Muscle of leg (tissue), 11 donors: Measurements from ENCODE around the gene BTBD2. TPM values are rescaled to one million over a fixed set of nuclear protein-coding genes. Genes with fewer than 3 reads are reported as not detected.

ENCODE experiments used
- DNase-seq: peaks from one replicate; pipeline ENCODE4 v3.0.0; 2013
- H3K27ac ChIP-seq: one replicate; pipeline ENCODE4 v1.5.1; 2013; ENCODE audit warnings: mild to moderate bottlenecking, low read length, control low read depth
- H3K27me3 ChIP-seq: one replicate; pipeline ENCODE4 v1.6.1; 2013; ENCODE audit warnings: low read length; ENCODE audit not compliant: control insufficient read depth, insufficient read depth
- H3K36me3 ChIP-seq: one replicate; pipeline ENCODE4 v1.6.1; 2013; ENCODE audit warnings: low read length; ENCODE audit not compliant: control insufficient read depth, insufficient read depth
- H3K4me1 ChIP-seq: one replicate; pipeline ENCODE4 v1.6.1; 2013; ENCODE audit warnings: low read length; ENCODE audit not compliant: control insufficient read depth, insufficient read depth
- H3K4me3 ChIP-seq: one replicate; pipeline ENCODE4 v1.5.1; 2013; ENCODE audit warnings: low read length, control low read depth
- H3K9me3 ChIP-seq: replicated peaks from 2 replicates; pipeline ENCODE4 v1.6.1; 2013; ENCODE audit warnings: low read depth, low read length; ENCODE audit not compliant: control insufficient read depth
- WGBS: methylation state at CpG from one replicate; pipeline ENCODE4 v1.1.5; 2013; ENCODE audit warnings: missing lambda C conversion rate; ENCODE audit not compliant: insufficient coverage; 5-methylcytosine and 5-hydroxymethylcytosine counted together
- polyA plus RNA-seq, 8 donors: library from polyadenylated mRNA; unstranded; fragments of 120-200 nt; gene quantifications; one replicate each; pipeline versions ENCODE4 v1.2.1 to v1.2.3, GENCODE V29; 2013; ENCODE audit warnings: inconsistent platforms in 1 of 8, low replicate concordance in 1 of 8; ENCODE audit not compliant: insufficient read length in 8 of 8, insufficient read depth in 1 of 8
- total RNA-seq: library from RNA; stranded (reverse); fragments of 120-200 nt; gene quantifications from one replicate; pipeline ENCODE4 v1.2.4, GENCODE V29; 2013

The BTBD2 gene
- total and polyA plus RNA-seq, 9 donors, result 28.6 to 87.5 (median 74.0) TPM

- Histone ChIP-seq H3K4me3 (peak within 1 kb of the TSS; percentile 87), H3K27me3 (no peaks in the 10 kb centered on the region), H3K4me1 (peaks cover 55% of the 10 kb centered on the region), H3K9me3 (no peaks in the 10 kb centered on the region), H3K27ac (peak within 1 kb of the TSS; percentile 85), H3K36me3 (peaks cover 25% of the 10 kb centered on the region)
- peak; percentile 94 for DNase-seq
- WGBS, result under 1% methylated on average over 90 of the region's 93 CpGs
Measured at GRCh38 chr19:2050991-2051772, 35.7 kb upstream of the BTBD2 start, which contains the start of gene MKNK2. Gene MKNK2, minus strand, starts transcription at chr19:2051244. Its CDS starts 393 bp downstream, at chr19:2050851.

GRCh38 chr19:2050349-2050990 is 35.0 kb upstream of the BTBD2 start:
- peaks cover 31% of the 10 kb centered on the region for H3K36me3 ChIP-seq
- H3K4me1 ChIP-seq, result peaks cover 54% of the 10 kb centered on the region
- H3K9me3 ChIP-seq, result no peaks in the 10 kb centered on the region
- peak overlapping the region; percentile 87 for H3K4me3 ChIP-seq
- H3K27me3 ChIP-seq, result no peaks in the 10 kb centered on the region
- H3K27ac ChIP-seq, result peak overlapping the region; percentile 84
- no peak for DNase-seq
- 0% methylated on average over 45 of the region's 49 CpGs for WGBS

GRCh38 chr19:2049741-2050348 is 34.3 kb upstream of the BTBD2 start:
- Histone ChIP-seq H3K9me3 (no peaks in the 10 kb centered on the region), H3K4me1 (peaks cover 57% of the 10 kb centered on the region), H3K4me3 (peak overlapping the region; percentile 87), H3K27me3 (no peaks in the 10 kb centered on the region), H3K36me3 (peaks cover 38% of the 10 kb centered on the region), H3K27ac (peak overlapping the region; percentile 84)
- under 1% methylated on average over 13 of the region's 16 CpGs for WGBS
- DNase-seq, result peak; percentile 79

GRCh38 chr19:2048959-2049740 is 33.6 kb upstream of the BTBD2 start:
- peaks cover 45% of the 10 kb centered on the region for H3K36me3 ChIP-seq
- peak overlapping the region; percentile 84 for H3K27ac ChIP-seq
- no peaks in the 10 kb centered on the region for H3K9me3 ChIP-seq
- peak; percentile 60 for DNase-seq
- peaks cover 64% of the 10 kb centered on the region for H3K4me1 ChIP-seq
- H3K4me3 ChIP-seq, result peak overlapping the region; percentile 87
- H3K27me3 ChIP-seq, result no peaks in the 10 kb centered on the region
- 48% methylated on average over 18 of the region's 27 CpGs for WGBS

GRCh38 chr19:2048104-2048958 is 32.8 kb upstream of the BTBD2 start:
- WGBS, result 74% methylated on average over 12 of the region's 17 CpGs
- H3K4me1 ChIP-seq, result peaks cover 67% of the 10 kb centered on the region
- no peaks in the 10 kb centered on the region for H3K9me3 ChIP-seq
- peak; percentile 5 for DNase-seq
- H3K27me3 ChIP-seq, result no peaks in the 10 kb centered on the region
- peak overlapping the region; percentile 29 for H3K27ac ChIP-seq
- H3K4me3 ChIP-seq, result no peak overlapping the region
- H3K36me3 ChIP-seq, result peaks cover 48% of the 10 kb centered on the region

GRCh38 chr19:2047449-2048103 is 32.1 kb upstream of the BTBD2 start:
- H3K36me3 ChIP-seq, result peaks cover 54% of the 10 kb centered on the region
- no peaks in the 10 kb centered on the region for H3K27me3 ChIP-seq
- H3K4me3 ChIP-seq, result no peak overlapping the region
- no peak overlapping the region for H3K27ac ChIP-seq
- H3K9me3 ChIP-seq, result no peaks in the 10 kb centered on the region
- peaks cover 74% of the 10 kb centered on the region for H3K4me1 ChIP-seq
- WGBS, result 81% methylated on average over 20 of the region's 22 CpGs
- peak; percentile 1 for DNase-seq

GRCh38 chr19:2047076-2047448 is 31.5 kb upstream of the BTBD2 start:
- Histone ChIP-seq H3K36me3 (peaks cover 57% of the 10 kb centered on the region), H3K27ac (no peak overlapping the region), H3K4me1 (peaks cover 77% of the 10 kb centered on the region), H3K27me3 (no peaks in the 10 kb centered on the region), H3K9me3 (no peaks in the 10 kb centered on the region), H3K4me3 (no peak overlapping the region)
- 87% methylated on average over 3 of the region's 6 CpGs for WGBS
- no peak for DNase-seq

GRCh38 chr19:2046046-2046907 is 30.8 kb upstream of the BTBD2 start:
- Histone ChIP-seq H3K27me3 (no peaks in the 10 kb centered on the region), H3K4me3 (no peak overlapping the region), H3K36me3 (peaks cover 60% of the 10 kb centered on the region), H3K27ac (no peak overlapping the region), H3K9me3 (no peaks in the 10 kb centered on the region), H3K4me1 (peaks cover 76% of the 10 kb centered on the region)
- WGBS, result 90% methylated on average over 37 of the region's 50 CpGs
- no peak for DNase-seq
